Measurements from ENCODE around the gene CRNN. TPM values are rescaled to one million over a fixed set of nuclear protein-coding genes. Genes with fewer than 3 reads are reported as not detected.

CRNN gene
- total RNA-seq, 1 experiment from 2014 or later: not detected

- CTCF ChIA-PET: no interaction called here
- no peak for ATAC-seq
Observed at GRCh38 chr1:152380932-152381331, 33.1 kb downstream of the CRNN start.

GRCh38 chr1:152374451-152374850 lies 39.6 kb downstream of the CRNN start:
- no TSS peak for BruUV-seq (replicated peaks)
- ATAC-seq: no peak
- no peak overlapping the region for H3K9ac ChIP-seq (ENCODE audit: low read length)
- H3K27me3 ChIP-seq (ENCODE audit: low read length): peaks cover 36% of the 10 kb centered on the region
- no peaks in the 10 kb centered on the region for H4K20me1 ChIP-seq (ENCODE audit: low read length)
- intact Hi-C loops (cut with micrococcal nuclease): no loop called here
- no peak overlapping the region for H3K4me3 ChIP-seq (ENCODE audit: low read length)
- no peak for DNase-seq
- ChIA-PET POLR2A (ENCODE audit: unreplicated experiment) (no interaction called here), CTCF (no interaction called here)
- H3K36me3 ChIP-seq (ENCODE audit: low read depth, low read length): no peaks in the 10 kb centered on the region
- no peaks in the 10 kb centered on the region for H3K9me2 ChIP-seq (replicated peaks; ENCODE audit: low read length)
- no peaks in the 10 kb centered on the region for H3F3A ChIP-seq (ENCODE audit: low read length, unreplicated experiment)
- H3K79me2 ChIP-seq (ENCODE audit: low read length): no peaks in the 10 kb centered on the region
- no peaks in the 10 kb centered on the region for H3K4me1 ChIP-seq (ENCODE audit: insufficient read depth, low read length)
- H3K9me3 ChIP-seq (ENCODE audit: low read length): no peaks in the 10 kb centered on the region
- no peak overlapping the region for H3K4me2 ChIP-seq (ENCODE audit: low read length)
- no peak for TF ChIP-seq EZH2phosphoT487 (IDR thresholded peaks at IDR 0.05; ENCODE audit: borderline replicate concordance, low read length)
- no peak for TF ChIP-seq CTCF (conservative IDR thresholded peaks at IDR 0.05; ENCODE audit: low read depth, low read length)
- no peak for TF ChIP-seq EZH2 (IDR thresholded peaks at IDR 0.05; ENCODE audit: low read length, unreplicated experiment)
- no peak overlapping the region for H3K27ac ChIP-seq (ENCODE audit: low read length)
- H2AFZ ChIP-seq (ENCODE audit: low read length): no peak overlapping the region

More at GRCh38 chr1:152380932-152381331, 33.1 kb downstream of the CRNN start:
- DNase-seq: no peak
- Histone ChIP-seq H3K4me1 (ENCODE audit: insufficient read depth, low read length) (no peaks in the 10 kb centered on the region), H3K9ac (ENCODE audit: low read length) (no peak overlapping the region), H3K9me2 (replicated peaks; ENCODE audit: low read length) (no peaks in the 10 kb centered on the region), H3K4me2 (ENCODE audit: low read length) (no peak overlapping the region), H2AFZ (ENCODE audit: low read length) (no peak overlapping the region), H3K27me3 (ENCODE audit: low read length) (peaks cover 67% of the 10 kb centered on the region), H4K20me1 (ENCODE audit: low read length) (no peaks in the 10 kb centered on the region), H3K36me3 (ENCODE audit: low read depth, low read length) (no peaks in the 10 kb centered on the region), H3K79me2 (ENCODE audit: low read length) (no peaks in the 10 kb centered on the region), H3K4me3 (ENCODE audit: low read length) (no peak overlapping the region), H3F3A (ENCODE audit: low read length, unreplicated experiment) (no peaks in the 10 kb centered on the region), H3K27ac (ENCODE audit: low read length) (no peak overlapping the region), H3K9me3 (ENCODE audit: low read length) (no peaks in the 10 kb centered on the region)
- no peak for TF ChIP-seq EZH2phosphoT487 (IDR thresholded peaks at IDR 0.05; ENCODE audit: borderline replicate concordance, low read length)
- TF ChIP-seq CTCF (conservative IDR thresholded peaks at IDR 0.05; ENCODE audit: low read depth, low read length): no peak
- no peak for TF ChIP-seq EZH2 (IDR thresholded peaks at IDR 0.05; ENCODE audit: low read length, unreplicated experiment)
- BruUV-seq (replicated peaks): no TSS peak
- intact Hi-C loops (cut with micrococcal nuclease): no loop called here
- POLR2A ChIA-PET (ENCODE audit: unreplicated experiment): no interaction called here

GRCh38 chr1:152372672-152373071 lies 41.4 kb downstream of the CRNN start:
- intact Hi-C loops (cut with micrococcal nuclease): no loop called here
- Histone ChIP-seq H3K4me2 (ENCODE audit: low read length) (no peak overlapping the region), H4K20me1 (ENCODE audit: low read length) (no peaks in the 10 kb centered on the region), H3K4me1 (ENCODE audit: insufficient read depth, low read length) (no peaks in the 10 kb centered on the region), H3K9me2 (replicated peaks; ENCODE audit: low read length) (no peaks in the 10 kb centered on the region), H3K36me3 (ENCODE audit: low read depth, low read length) (no peaks in the 10 kb centered on the region), H2AFZ (ENCODE audit: low read length) (no peak overlapping the region), H3K9ac (ENCODE audit: low read length) (no peak overlapping the region), H3K27ac (ENCODE audit: low read length) (no peak overlapping the region), H3K9me3 (ENCODE audit: low read length) (no peaks in the 10 kb centered on the region), H3K27me3 (ENCODE audit: low read length) (peaks cover 18% of the 10 kb centered on the region), H3F3A (ENCODE audit: low read length, unreplicated experiment) (no peaks in the 10 kb centered on the region), H3K4me3 (ENCODE audit: low read length) (no peak overlapping the region), H3K79me2 (ENCODE audit: low read length) (no peaks in the 10 kb centered on the region)
- DNase-seq: no peak
- CTCF ChIA-PET: no interaction called here
- no peak for ATAC-seq
- BruUV-seq (replicated peaks): no TSS peak
- POLR2A ChIA-PET (ENCODE audit: unreplicated experiment): no interaction called here
- TF ChIP-seq CTCF (conservative IDR thresholded peaks at IDR 0.05; ENCODE audit: low read depth, low read length) (no peak), EZH2phosphoT487 (IDR thresholded peaks at IDR 0.05; ENCODE audit: borderline replicate concordance, low read length) (no peak), EZH2 (IDR thresholded peaks at IDR 0.05; ENCODE audit: low read length, unreplicated experiment) (no peak)
